LNCaP clone FGC (cell line): ENCODE results near the gene OR2T33.
"Not testable (repeated sequence)": the region's sequence is repeated elsewhere in the genome, so short reads cannot be mapped to it uniquely, and the experiment has no call there.

Experiments
- DNase-seq: peaks from one replicate; pipeline ENCODE4 v3.0.0-alpha.2; 2011; ENCODE audit warnings: low read depth
- H3K4me3 ChIP-seq: 2 replicates; pipeline ENCODE4 v1.5.1; 2011; ENCODE audit warnings: mild to moderate bottlenecking, low read depth, low read length, control low read depth
- CTCF ChIP-seq: IDR thresholded peaks from 2 replicates; pipeline ENCODE4 v1.5.1; 2012; ENCODE audit warnings: mild to moderate bottlenecking; ENCODE audit not compliant: control insufficient read depth, insufficient read depth; ENCODE audit errors: extremely low read depth

Gene OR2T33

GRCh38 chr1:248277876-248278275 lies at the start of gene OR2T33:
Gene OR2T33 (minus strand): TSS chr1:248277976. CDS start chr1:248273814, 4,162 bp downstream.
- DNase-seq: no peak
- no peak within 1 kb of the TSS for H3K4me3 ChIP-seq
- TF ChIP-seq CTCF: no peak

- H3K4me3 ChIP-seq: no peak within 1 kb of the TSS
- TF ChIP-seq CTCF: no peak
- no peak for DNase-seq
These were observed 46.7 kb upstream of the OR2T33 start, which contains the start of gene OR2M7 for GRCh38 chr1:248324468-248324867. Gene OR2M7 (minus strand): TSS chr1:248324568. CDS start chr1:248324568, 0 bp downstream.

- no peak overlapping the region for H3K4me3 ChIP-seq
- DNase-seq: no peak
- no peak for TF ChIP-seq CTCF
These were observed 39.0 kb upstream of the OR2T33 start for GRCh38 chr1:248316796-248317195.

GRCh38 chr1:248306740-248307139 lies 29.0 kb upstream of the OR2T33 start:
- DNase-seq, H3K4me3 ChIP-seq: not testable (repeated sequence)

- TF ChIP-seq CTCF: no peak
- no peak for DNase-seq
- H3K4me3 ChIP-seq: no peak overlapping the region
These were observed 28.3 kb upstream of the OR2T33 start for GRCh38 chr1:248306103-248306502.

- not testable (repeated sequence) for DNase-seq, H3K4me3 ChIP-seq
These were observed 27.9 kb upstream of the OR2T33 start for GRCh38 chr1:248305672-248306071.

- H3K4me3 ChIP-seq: no peak within 1 kb of the TSS
- DNase-seq: no peak
- no peak for TF ChIP-seq CTCF
These were observed 25.5 kb upstream of the OR2T33 start, which contains the start of gene OR2T12 for GRCh38 chr1:248303324-248303723. Gene OR2T12 (minus strand): TSS chr1:248303424. CDS start chr1:248295578, 7,846 bp downstream.

- TF ChIP-seq CTCF: no peak
- H3K4me3 ChIP-seq: no peak overlapping the region
- no peak for DNase-seq
These were observed 10.6 kb upstream of the OR2T33 start for GRCh38 chr1:248288391-248288790.

- DNase-seq, H3K4me3 ChIP-seq: not testable (repeated sequence)
These were observed 4.6 kb downstream of the OR2T33 start for GRCh38 chr1:248273225-248273624.
